AG04450 (cell line): ENCODE data around the gene BTNL8. TPM values are rescaled to one million over a fixed set of nuclear protein-coding genes. Genes with fewer than 3 reads are reported as not detected.

Experiments
- CTCF ChIA-PET: fragments of 300-600, 350-600 bp; formaldehyde crosslinking; extraction: SDS; loops from one replicate; lab custom pipeline; 2022; ENCODE audit warnings: antibody characterized with exemption, inconsistent platforms; lab: Charles Lee
- POLR2A ChIA-PET: fragments of 350-600 bp; formaldehyde crosslinking; extraction: SDS; loops from one replicate; lab custom pipeline; 2021; ENCODE audit warnings: antibody characterized with exemption, inconsistent platforms; lab: Yijun Ruan, JAX
- DNase-seq: peaks from one replicate; pipeline ENCODE4 v3.0.0-alpha.2; 2011; ENCODE audit warnings: low read depth, low spot score
- H3K27ac ChIP-seq: one replicate; pipeline ENCODE4 v1.5.1; 2012; ENCODE audit warnings: low read depth, low read length, control low read depth
- H3K27me3 ChIP-seq: one replicate; pipeline ENCODE4 v1.6.0; 2012; ENCODE audit warnings: low read length; ENCODE audit not compliant: control insufficient read depth, insufficient read depth
- H3K4me3 ChIP-seq: 2 replicates; pipeline ENCODE4 v1.5.1; 2011; ENCODE audit warnings: mild to moderate bottlenecking, low read depth, low read length, control low read depth
- H3K9me3 ChIP-seq: 2 replicates; pipeline ENCODE4 v1.5.1; 2012; ENCODE audit warnings: low read length; ENCODE audit not compliant: control insufficient read depth, insufficient read depth
- polyA plus RNA-seq: library from polyadenylated mRNA; depleted of rRNA; stranded (reverse); fragments of >200 nt; gene quantifications from 2 replicates; pipeline ENCODE4 v1.2.3, GENCODE V29; 2011
- TF ChIP-seq, protein P1 (sequence below): IDR thresholded peaks from 2 replicates; pipeline ENCODE4 v1.5.1; 2011; ENCODE audit warnings: low read depth, low read length, control low read depth, inconsistent platforms

Gene BTNL8
- polyA plus RNA-seq, 1 experiment: not detected

DNA sequence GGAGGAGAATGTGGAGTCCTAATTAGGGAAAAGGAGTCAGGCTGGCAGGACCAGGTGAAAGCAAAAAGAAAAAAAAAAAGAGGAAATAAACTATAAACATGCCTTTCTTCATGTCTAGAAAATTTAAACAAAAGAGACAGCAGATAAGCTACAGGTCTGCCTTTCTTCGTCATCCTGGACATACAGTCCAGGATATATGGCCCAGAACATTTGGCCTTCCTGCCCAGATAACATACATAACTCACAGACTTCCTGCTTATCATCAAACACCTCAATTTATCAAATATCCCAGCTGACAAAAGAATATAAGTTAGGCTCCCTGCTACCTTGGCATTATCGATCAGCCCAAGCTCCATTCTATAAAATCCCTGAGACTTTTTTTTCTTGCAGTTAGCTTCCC is 11.2 kb downstream of the BTNL8 start:
- H3K4me3 ChIP-seq: no peak overlapping the region
- ChIA-PET POLR2A (no interaction called here), CTCF (no interaction called here)
- TF ChIP-seq, protein P1, sequence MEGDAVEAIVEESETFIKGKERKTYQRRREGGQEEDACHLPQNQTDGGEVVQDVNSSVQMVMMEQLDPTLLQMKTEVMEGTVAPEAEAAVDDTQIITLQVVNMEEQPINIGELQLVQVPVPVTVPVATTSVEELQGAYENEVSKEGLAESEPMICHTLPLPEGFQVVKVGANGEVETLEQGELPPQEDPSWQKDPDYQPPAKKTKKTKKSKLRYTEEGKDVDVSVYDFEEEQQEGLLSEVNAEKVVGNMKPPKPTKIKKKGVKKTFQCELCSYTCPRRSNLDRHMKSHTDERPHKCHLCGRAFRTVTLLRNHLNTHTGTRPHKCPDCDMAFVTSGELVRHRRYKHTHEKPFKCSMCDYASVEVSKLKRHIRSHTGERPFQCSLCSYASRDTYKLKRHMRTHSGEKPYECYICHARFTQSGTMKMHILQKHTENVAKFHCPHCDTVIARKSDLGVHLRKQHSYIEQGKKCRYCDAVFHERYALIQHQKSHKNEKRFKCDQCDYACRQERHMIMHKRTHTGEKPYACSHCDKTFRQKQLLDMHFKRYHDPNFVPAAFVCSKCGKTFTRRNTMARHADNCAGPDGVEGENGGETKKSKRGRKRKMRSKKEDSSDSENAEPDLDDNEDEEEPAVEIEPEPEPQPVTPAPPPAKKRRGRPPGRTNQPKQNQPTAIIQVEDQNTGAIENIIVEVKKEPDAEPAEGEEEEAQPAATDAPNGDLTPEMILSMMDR: no peak
- H3K27me3 ChIP-seq: no peaks in the 10 kb centered on the region
- H3K9me3 ChIP-seq: no peaks in the 10 kb centered on the region
- no peak overlapping the region for H3K27ac ChIP-seq
- no peak for DNase-seq

GRCh38 chr5:180910735-180911134 is 11.8 kb downstream of the BTNL8 start:
- no peak for DNase-seq
- CTCF ChIA-PET: no interaction called here
- Histone ChIP-seq H3K27me3 (no peaks in the 10 kb centered on the region), H3K27ac (no peak overlapping the region), H3K4me3 (no peak overlapping the region), H3K9me3 (no peaks in the 10 kb centered on the region)
- POLR2A ChIA-PET: no interaction called here
- TF ChIP-seq, protein P1: no peak

GRCh38 chr5:180914646-180915045 is 15.7 kb downstream of the BTNL8 start:
- POLR2A ChIA-PET: no interaction called here
- CTCF ChIA-PET: no interaction called here
- Histone ChIP-seq H3K27me3 (no peaks in the 10 kb centered on the region), H3K9me3 (no peaks in the 10 kb centered on the region), H3K27ac (no peak overlapping the region), H3K4me3 (no peak overlapping the region)
- TF ChIP-seq, protein P1: no peak
- no peak for DNase-seq

- ChIA-PET POLR2A (no interaction called here), CTCF (no interaction called here)
- Histone ChIP-seq H3K9me3 (no peaks in the 10 kb centered on the region), H3K27me3 (no peaks in the 10 kb centered on the region), H3K4me3 (no peak overlapping the region), H3K27ac (no peak overlapping the region)
- TF ChIP-seq, protein P1: no peak
- DNase-seq: no peak
Measured at GRCh38 chr5:180915924-180916323, 17.0 kb downstream of the BTNL8 start.

GRCh38 chr5:180918380-180918779 is 19.4 kb downstream of the BTNL8 start:
- Histone ChIP-seq H3K4me3 (no peak overlapping the region), H3K9me3 (no peaks in the 10 kb centered on the region), H3K27me3 (no peaks in the 10 kb centered on the region), H3K27ac (no peak overlapping the region)
- TF ChIP-seq, protein P1: no peak
- ChIA-PET CTCF (no interaction called here), POLR2A (no interaction called here)
- DNase-seq: no peak
